CD4-positive, alpha-beta T cell treated with Interleukin-21 for 1 hour (primary cell): ENCODE measurements around the gene KLF2.
A peak's percentile ranks its signal among the peaks of the same experiment; 100 is the strongest.
"Not testable (repeated sequence)": the region's sequence is repeated elsewhere in the genome, so short reads cannot be mapped to it uniquely, and the experiment has no call there.

Experiments
- DNase-seq: peaks from one replicate; pipeline ENCODE4 v3.0.0-alpha.2; 2020

Gene KLF2

GRCh38 chr19:16338470-16339360 is 14.1 kb downstream of the KLF2 start:
- DNase-seq: peak; percentile 60

DNA sequence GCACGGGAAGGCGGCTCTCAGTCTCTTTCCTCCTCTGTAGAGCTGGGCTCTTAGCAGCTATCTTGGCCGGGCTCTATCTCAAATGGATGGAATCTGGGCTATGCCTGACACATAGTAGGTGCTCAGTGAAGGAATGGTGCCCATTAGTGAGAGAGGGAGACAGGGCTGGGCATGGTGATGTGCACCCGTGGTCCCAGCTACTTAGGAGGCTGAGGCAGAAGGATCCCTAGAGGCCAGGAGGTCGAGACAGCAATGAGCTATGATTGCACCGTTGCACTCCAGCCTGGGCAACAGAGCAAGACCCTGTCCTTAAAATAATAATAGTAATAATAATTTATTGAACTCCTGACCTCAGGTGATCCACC is 14.7 kb downstream of the KLF2 start:
- DNase-seq: no peak

DNA sequence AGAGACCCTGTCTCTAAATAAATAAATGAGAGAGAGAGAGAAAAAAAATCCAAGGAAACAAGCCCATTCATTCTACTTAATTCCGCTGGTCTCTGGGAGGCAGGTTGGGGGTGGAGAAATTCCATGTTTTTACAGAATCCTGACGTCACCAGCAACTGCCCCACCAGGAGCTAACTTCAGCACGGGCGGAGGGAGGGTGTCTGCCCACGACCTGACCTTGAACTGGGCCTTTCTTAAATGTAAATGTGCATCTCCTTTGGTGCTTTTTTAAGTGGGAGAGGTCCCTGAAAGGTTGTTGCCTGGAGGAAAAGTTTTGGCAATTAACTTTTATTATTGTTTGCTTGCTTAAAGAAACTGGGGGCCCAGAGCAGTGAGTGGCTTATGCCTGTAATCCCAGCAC is 15.5 kb downstream of the KLF2 start:
- DNase-seq: no peak

- no peak for DNase-seq
Measured at GRCh38 chr19:16340654-16341053, 16.0 kb downstream of the KLF2 start.

DNA sequence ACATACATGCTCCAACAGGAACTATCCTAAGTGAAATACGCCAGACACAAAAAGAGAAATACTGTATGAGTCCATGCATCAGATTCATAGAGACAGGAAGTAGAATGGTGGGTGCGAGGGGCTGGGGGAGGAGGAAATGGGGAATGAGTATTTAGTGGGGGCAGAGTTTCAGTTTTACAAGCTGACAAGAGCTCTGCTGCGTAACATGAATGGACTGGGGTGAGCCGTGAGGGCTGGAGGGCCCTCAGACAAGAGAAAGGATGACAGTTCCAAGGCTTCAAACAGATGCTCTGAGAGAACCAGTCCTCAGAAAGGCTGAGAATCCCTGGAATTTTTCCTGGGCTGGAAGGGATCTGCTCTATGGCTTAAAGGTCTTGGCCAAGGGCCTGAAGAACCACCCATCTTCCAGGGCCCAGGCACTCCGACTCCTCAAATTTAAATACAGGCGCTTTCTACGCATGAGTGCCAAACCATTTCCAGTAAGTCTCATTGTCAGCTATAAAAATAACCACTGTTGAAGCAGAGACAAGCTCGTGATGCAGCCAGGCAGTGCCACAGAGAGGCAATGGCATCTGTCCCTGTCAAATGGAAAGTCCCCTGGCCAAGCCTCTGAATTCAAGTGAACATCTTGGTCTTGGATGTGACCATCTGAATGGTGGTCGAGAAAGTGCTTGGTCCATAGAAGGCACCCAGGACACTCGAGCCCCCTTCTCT is 17.5 kb downstream of the KLF2 start:
- peak; percentile 76 for DNase-seq

DNA sequence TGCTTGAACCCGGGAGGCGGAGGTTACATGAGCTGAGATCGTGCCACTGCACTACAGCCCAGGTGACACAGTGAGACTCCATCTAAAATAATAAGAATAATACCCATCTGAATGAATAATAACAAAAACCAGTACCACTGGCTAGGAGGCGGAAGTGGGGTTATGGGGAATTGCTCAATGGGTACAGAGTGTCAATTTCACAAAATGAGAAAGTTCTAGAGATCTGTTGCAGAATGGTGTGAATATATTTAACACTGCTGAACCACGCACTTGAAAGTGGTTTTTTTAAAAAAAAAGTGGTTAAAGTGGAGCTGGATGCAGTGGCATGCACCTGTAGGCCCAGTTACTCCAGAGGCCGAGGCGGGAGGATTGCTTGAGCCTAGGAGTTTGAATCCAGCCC is 18.5 kb downstream of the KLF2 start:
- DNase-seq: peak; percentile 52

GRCh38 chr19:16345457-16345856 is 20.8 kb downstream of the KLF2 start:
- no peak for DNase-seq

- not testable (repeated sequence) for DNase-seq
Measured at GRCh38 chr19:16347099-16347498, 22.5 kb downstream of the KLF2 start.

- DNase-seq: no peak
Measured at GRCh38 chr19:16347706-16348105, 23.1 kb downstream of the KLF2 start.

GRCh38 chr19:16349551-16350152 is 25.0 kb downstream of the KLF2 start:
- no peak for DNase-seq

DNA sequence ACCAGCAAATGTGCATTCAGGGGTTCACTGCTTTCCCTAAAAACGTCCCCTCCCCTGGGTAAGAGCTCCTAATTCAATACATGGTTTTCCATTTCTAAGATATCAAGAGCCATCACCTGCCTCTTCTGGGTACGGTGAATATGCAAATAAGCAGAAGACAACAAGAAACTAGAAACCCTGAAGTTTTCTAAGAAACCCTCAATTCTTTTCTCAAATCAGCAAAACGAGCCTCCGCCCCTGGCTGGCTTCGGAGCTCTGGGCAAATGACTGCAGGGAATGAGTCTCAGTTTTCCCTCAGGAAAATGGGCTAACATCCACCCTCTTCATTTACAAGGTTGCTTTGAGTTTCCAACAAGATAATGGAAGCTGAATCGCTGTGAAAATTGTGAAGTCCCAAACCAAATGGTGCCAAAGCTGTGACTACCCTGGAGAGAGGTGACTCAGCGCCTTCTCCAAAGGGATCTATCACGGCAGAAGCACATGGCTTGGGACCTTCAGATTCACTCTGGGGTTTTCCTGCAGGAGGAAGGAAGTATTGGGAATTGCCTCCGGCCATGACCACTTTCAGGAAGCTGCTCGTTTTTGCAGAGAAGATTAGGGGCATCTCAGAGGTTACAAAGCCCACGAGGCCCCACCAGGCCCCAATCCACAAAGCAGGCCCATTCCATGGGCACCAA is 26.6 kb downstream of the KLF2 start:
- DNase-seq: no peak

GRCh38 chr19:16355293-16356043 is 30.8 kb downstream of the KLF2 start:
- DNase-seq: no peak

GRCh38 chr19:16358456-16358855 is 33.8 kb downstream of the KLF2 start:
- no peak for DNase-seq

DNA sequence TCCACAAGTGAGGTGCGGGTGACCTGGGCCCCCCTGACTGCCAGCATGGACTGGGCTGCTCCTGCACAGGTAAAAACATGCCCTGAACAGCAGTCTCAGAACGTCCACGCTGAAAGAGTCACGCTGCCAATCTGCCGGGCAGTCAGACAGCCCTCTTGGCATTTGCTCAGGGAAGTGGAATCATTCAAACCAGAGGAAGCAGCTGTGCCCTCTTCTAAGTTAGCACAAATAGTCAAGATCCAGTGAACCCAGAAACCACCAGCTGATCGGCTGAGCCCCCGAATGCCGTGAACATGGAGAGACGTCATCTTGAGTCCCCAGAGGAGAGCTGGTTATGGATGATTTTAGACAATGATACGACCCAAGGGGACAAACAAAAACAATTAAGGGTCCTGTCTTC is 34.4 kb downstream of the KLF2 start:
- no peak for DNase-seq

DNA sequence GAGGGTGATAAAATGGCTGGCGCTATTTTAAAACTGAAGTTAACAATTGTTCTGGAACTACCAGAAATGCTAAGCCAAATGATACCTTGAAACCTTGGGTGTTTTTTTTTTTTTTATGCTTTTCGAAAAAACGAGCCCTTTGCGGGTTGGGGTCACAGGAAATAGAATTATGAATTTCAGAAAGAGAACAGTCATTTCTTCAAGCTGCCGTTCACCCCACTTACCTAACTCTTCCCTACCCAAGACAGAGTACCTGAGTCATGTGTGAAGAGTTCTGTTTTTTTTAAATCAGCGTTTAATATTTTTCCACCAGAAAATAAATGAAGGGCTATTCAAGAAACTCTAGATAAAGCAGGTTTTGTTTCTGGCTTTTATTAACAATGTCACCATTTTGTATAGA is 35.3 kb downstream of the KLF2 start:
- no peak for DNase-seq

DNA sequence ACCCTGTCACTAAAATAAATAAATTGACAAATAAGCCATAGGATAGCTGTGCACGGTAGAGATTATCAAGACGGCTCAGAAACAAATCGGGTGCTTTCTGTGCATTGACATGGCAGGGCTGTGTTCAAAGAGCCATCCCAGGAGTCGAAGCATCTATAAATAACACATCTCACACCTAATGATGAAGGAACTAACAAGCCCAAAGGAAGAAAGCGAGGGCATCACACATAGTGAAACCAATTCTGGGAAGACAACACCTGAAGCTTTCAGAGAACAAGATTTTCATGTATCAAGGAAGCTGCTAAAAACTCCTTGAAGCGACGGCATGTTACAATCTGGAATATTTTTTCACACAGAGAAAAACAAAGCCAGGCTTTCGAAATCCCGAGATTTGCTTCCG is 36.1 kb downstream of the KLF2 start:
- no peak for DNase-seq

DNA sequence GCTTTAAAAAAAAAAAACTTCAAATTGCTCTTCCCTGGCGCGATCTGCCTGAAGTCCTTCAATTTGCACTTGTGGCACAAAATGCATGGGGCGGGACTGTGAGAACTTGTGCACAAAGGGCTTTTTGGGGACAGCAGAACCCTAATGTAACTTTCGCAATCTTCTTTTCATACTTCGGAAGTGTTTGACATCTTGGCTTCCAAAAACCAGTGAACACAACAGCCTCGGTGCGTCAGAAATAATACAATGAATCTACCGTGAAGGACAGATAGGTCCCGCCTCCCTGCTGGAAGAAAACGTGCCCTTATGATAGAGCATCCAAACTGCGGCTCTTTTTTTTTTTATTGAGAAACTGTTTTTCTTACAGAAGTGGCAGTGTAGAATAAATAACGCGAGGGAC is 36.6 kb downstream of the KLF2 start:
- no peak for DNase-seq

DNA sequence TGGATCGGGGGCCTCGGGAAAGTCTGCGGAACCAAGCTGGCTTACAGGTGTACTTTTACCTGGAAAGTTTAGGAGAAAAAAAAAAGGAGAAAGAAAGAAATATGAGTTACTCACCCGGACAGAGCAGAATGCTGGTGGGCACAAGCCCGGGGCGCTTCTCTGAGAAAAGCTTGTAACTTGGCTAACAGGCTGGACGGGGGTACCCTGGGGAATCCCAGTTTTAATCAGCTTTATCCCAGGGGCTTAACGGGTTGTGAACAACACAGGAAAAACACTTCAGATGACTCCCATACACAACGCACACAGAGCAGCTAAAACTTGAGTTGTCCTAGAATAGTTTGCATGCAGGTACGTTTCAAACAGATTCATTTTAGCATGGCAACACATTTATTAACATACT is 37.3 kb downstream of the KLF2 start:
- no peak for DNase-seq

DNA sequence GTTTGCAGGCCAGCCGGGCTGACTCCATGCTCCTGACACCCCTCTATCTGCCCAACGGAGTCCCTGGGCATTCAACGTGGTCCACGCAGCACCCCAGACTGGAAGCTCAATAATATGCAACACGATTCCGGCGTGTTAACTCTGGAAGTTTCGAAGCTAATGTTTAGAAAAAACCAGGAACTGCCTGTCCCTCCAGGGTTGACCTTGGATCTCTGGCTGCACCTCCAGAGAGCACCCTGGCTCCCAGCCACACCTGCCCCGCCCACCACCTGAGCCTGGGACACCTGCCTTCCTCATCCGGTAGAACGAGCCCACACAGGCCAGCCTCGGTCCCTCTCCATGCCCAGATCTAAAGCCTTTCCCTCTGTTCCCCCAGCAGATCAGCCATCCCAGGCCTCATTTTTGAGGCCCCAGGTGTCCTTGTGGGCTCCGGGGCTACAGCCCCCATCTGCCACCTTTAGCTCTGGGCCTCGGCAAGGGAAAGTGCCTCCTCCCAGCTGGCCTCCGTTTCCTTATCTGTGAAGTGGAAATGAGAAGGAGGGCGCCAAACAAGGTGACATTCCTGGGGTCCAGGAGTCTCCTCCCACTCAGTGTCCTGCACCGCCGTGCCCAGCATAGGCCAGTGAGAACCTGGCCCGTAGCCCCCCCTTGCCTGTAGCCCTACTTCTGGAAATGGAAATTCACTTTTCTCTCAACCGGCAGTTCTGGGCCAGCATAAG is 38.7 kb downstream of the KLF2 start:
- no peak for DNase-seq

DNA sequence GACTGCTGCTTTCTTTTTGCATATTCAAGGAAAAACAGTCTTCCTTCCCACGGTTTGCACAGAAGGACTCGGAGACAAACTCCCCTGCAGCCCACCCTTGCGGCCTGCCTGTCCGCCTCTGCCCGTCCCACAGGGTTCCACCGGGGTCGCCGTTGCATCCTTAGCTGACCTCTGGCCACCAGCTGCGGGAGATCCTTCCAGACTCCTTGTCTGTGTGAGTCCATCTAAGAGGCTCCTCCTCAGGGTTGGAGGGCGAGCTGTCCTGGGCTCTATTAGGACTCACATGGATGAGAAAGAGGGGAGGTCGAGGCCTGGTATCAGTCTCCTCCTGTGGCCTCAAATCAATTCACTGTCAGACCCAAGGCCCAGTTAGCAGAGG is 39.2 kb downstream of the KLF2 start:
- no peak for DNase-seq

GRCh38 chr19:16364231-16364865 is 39.7 kb downstream of the KLF2 start:
- DNase-seq: no peak
